MM.1S (cell line): ENCODE results near the gene RPL10A.

Experiments used
- DNase-seq: peaks from one replicate; pipeline ENCODE4 v3.0.0-alpha.2; 2015
- H2AFZ ChIP-seq: fragments of 300-600 bp; sonication (generic); 2 replicates; pipeline ENCODE4 v1.6.0; 2016; ENCODE audit warnings: antibody characterized with exemption, low read length
- H3F3A ChIP-seq: fragments of 300-600 bp; sonication (generic); 2 replicates; pipeline ENCODE4 v1.6.1; 2016; ENCODE audit warnings: mild to moderate bottlenecking, antibody characterized with exemption, low read length, moderate library complexity, mixed read lengths; ENCODE audit not compliant: insufficient read depth
- H3K27ac ChIP-seq: fragments of 300-600 bp; sonication (generic); 2 replicates; pipeline ENCODE4 v1.5.1; 2016; ENCODE audit warnings: mild to moderate bottlenecking, low read length
- H3K27me3 ChIP-seq: fragments of 300-600 bp; sonication (generic); replicated peaks from 2 replicates; pipeline ENCODE4 v1.6.0; 2016; ENCODE audit warnings: low read length; ENCODE audit not compliant: insufficient read depth
- H3K36me3 ChIP-seq: fragments of 300-600 bp; sonication (generic); replicated peaks from 2 replicates; pipeline ENCODE4 v1.6.1; 2016; ENCODE audit warnings: mild to moderate bottlenecking, low read length, mixed read lengths; ENCODE audit not compliant: insufficient read depth
- H3K4me1 ChIP-seq: fragments of 300-600 bp; sonication (generic); 2 replicates; pipeline ENCODE4 v1.6.1; 2016; ENCODE audit warnings: low read length, mixed read lengths
- H3K4me2 ChIP-seq: fragments of 300-600 bp; sonication (generic); 2 replicates; pipeline ENCODE4 v1.6.0; 2016; ENCODE audit warnings: low read depth, low read length
- H3K4me3 ChIP-seq: fragments of 300-600 bp; sonication (generic); 2 replicates; pipeline ENCODE4 v1.5.1; 2016; ENCODE audit warnings: low read length, mixed read lengths
- H3K79me2 ChIP-seq: fragments of 300-600 bp; sonication (generic); 2 replicates; pipeline ENCODE4 v1.6.1; 2016; ENCODE audit warnings: mixed run types, low read length, mixed read lengths
- H3K9ac ChIP-seq: fragments of 300-600 bp; sonication (generic); 2 replicates; pipeline ENCODE4 v1.6.1; 2016; ENCODE audit warnings: low read length, mixed read lengths
- H3K9me2 ChIP-seq: fragments of 300-600 bp; sonication (generic); replicated peaks from 2 replicates; pipeline ENCODE4 v1.6.1; 2016; ENCODE audit warnings: mild to moderate bottlenecking, low read length, mixed read lengths; ENCODE audit not compliant: insufficient read depth
- H3K9me3 ChIP-seq: fragments of 300-600 bp; sonication (generic); replicated peaks from 2 replicates; pipeline ENCODE4 v1.6.1; 2016; ENCODE audit warnings: mild to moderate bottlenecking, low read length, mixed read lengths; ENCODE audit not compliant: insufficient read depth
- H4K20me1 ChIP-seq: fragments of 300-600 bp; sonication (generic); 2 replicates; pipeline ENCODE4 v1.6.1; 2016; ENCODE audit warnings: mild to moderate bottlenecking, low read length, moderate library complexity, mixed read lengths; ENCODE audit not compliant: insufficient read depth
- EZH2 ChIP-seq: fragments of 300-600 bp; sonication (generic); optimal IDR thresholded peaks from 2 replicates; pipeline ENCODE3; 2017; ENCODE audit warnings: low read depth, mild to moderate bottlenecking, antibody characterized with exemption, low read length, mixed read lengths
- EZH2phosphoT487 ChIP-seq: fragments of 300-600 bp; sonication (generic); IDR thresholded peaks from 2 replicates; pipeline ENCODE4 v1.6.1; 2018; ENCODE audit warnings: antibody characterized with exemption, low read length
- TF ChIP-seq, protein P1 (sequence below): fragments of 300-600 bp; sonication (generic); IDR thresholded peaks from 2 replicates; pipeline ENCODE4 v1.5.1; 2016; ENCODE audit warnings: antibody characterized with exemption, low read length, mixed read lengths

The RPL10A gene

DNA sequence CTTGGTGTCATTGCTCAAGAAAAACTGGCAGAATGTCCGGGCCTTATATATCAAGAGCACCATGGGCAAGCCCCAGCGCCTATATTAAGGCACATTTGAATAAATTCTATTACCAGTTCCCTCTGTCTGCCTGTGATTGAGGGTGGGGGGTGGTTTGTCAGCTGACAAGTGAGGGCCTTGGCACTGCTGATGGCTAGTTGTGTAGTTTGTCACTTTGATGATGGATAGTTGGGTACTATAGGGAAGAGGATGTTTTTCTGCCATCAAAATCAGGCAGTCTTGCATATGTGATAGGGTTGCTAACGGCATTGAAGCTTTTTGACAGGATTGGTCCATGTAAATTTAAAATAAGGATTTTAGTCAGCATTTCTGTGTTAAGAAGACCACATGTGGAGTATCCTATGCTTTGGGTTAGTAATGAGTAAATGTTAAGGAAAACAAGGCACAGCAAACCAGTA is 2.5 kb downstream of the RPL10A start:
- TF ChIP-seq EZH2 (no peak), EZH2phosphoT487 (no peak)
- TF ChIP-seq, protein P1, sequence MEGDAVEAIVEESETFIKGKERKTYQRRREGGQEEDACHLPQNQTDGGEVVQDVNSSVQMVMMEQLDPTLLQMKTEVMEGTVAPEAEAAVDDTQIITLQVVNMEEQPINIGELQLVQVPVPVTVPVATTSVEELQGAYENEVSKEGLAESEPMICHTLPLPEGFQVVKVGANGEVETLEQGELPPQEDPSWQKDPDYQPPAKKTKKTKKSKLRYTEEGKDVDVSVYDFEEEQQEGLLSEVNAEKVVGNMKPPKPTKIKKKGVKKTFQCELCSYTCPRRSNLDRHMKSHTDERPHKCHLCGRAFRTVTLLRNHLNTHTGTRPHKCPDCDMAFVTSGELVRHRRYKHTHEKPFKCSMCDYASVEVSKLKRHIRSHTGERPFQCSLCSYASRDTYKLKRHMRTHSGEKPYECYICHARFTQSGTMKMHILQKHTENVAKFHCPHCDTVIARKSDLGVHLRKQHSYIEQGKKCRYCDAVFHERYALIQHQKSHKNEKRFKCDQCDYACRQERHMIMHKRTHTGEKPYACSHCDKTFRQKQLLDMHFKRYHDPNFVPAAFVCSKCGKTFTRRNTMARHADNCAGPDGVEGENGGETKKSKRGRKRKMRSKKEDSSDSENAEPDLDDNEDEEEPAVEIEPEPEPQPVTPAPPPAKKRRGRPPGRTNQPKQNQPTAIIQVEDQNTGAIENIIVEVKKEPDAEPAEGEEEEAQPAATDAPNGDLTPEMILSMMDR: no peak
- Histone ChIP-seq H3K79me2 (peaks cover 37% of the 10 kb centered on the region), H3K9ac (no peak overlapping the region), H2AFZ (no peak overlapping the region), H3K4me3 (no peak overlapping the region), H3K36me3 (peaks cover 16% of the 10 kb centered on the region), H3K4me2 (peak overlapping the region; percentile 92; the same call in 1 of the 2 replicates), H4K20me1 (peaks cover 36% of the 10 kb centered on the region), H3K9me2 (no peaks in the 10 kb centered on the region), H3K27me3 (no peaks in the 10 kb centered on the region), H3K27ac (no peak overlapping the region), H3K4me1 (peaks cover 11% of the 10 kb centered on the region), H3F3A (peaks cover 58% of the 10 kb centered on the region), H3K9me3 (no peaks in the 10 kb centered on the region)
- DNase-seq: no peak

DNA sequence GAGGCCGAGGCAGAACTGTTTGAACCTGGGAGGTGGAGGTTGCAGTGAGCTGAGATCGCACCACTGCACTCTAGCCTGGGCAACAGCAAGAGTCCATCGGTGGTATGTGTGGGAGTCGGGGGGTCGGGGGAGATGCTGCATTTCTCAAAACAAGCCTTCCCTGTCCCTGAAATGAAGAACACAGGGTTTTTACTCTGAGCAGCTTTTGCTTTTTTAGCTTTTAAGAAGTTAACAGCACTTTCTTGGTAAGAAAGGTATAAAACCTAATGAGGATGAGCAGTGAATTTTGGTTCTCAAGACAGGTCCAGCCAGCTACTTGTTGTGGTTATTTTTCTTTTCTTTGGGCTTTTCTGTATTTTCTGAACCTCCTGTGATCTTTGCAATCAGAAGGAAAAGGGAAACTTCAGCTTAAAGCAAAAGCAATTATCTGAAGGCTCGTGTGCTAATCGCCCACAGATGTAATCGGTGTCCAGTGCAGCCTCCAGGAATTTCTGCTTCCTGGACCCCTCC is 3.7 kb downstream of the RPL10A start:
- Histone ChIP-seq H4K20me1 (peaks cover 36% of the 10 kb centered on the region), H3K4me1 (peaks cover 11% of the 10 kb centered on the region), H3K4me2 (no peak overlapping the region), H3K9me2 (no peaks in the 10 kb centered on the region), H3K9ac (no peak overlapping the region), H3K27ac (no peak overlapping the region), H3K4me3 (no peak overlapping the region), H3K27me3 (no peaks in the 10 kb centered on the region), H3K79me2 (peaks cover 37% of the 10 kb centered on the region), H3K9me3 (no peaks in the 10 kb centered on the region), H3F3A (peaks cover 58% of the 10 kb centered on the region), H2AFZ (no peak overlapping the region), H3K36me3 (peaks cover 16% of the 10 kb centered on the region)
- TF ChIP-seq EZH2: no peak
- TF ChIP-seq EZH2phosphoT487: no peak
- TF ChIP-seq, protein P1: no peak
- no peak for DNase-seq

DNA sequence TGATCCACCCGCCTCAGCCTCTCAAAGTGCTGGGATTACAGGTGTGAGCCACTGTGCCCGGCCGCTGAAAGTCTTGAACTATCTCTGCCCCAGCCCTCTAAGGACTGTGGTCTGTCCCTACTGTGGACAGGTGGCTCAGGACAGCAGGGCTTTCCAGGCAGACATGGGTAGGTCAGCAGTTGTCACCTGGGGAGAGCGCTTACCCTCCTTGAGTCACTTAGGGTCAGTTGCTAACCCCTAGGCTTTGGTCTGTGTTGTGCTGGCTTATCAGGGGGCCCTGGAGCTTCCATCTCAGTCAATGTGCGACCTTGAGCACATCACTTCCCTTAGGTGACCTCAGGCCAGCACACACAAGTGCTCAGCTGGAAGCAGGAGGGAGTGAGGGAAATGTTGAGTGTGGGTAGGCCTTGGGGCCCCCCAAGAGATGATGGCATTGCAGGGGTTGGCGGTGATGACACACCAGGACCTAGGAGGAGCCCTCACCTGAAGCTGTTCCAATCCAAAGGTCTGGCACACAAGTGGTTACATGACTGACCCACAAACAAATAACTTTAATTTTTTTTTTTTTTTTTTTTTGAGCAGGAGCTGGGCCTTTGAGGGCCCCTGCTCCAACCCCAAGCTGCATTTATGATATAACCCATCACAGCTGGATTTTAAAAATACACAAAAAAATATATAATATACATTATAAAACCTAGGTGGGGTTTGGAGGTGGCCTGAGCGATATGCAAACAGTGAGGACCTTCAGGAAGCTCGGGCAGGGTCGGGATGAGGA is 5.1 kb downstream of the RPL10A start:
- peaks cover 16% of the 10 kb centered on the region for H3K36me3 ChIP-seq
- no peaks in the 10 kb centered on the region for H3K9me2 ChIP-seq
- no peak for DNase-seq
- H3K79me2 ChIP-seq: peaks cover 35% of the 10 kb centered on the region
- H3K9ac ChIP-seq: no peak overlapping the region
- H3K4me3 ChIP-seq: no peak overlapping the region
- no peak overlapping the region for H3K27ac ChIP-seq
- H3F3A ChIP-seq: peaks cover 58% of the 10 kb centered on the region
- H3K9me3 ChIP-seq: no peaks in the 10 kb centered on the region
- H3K4me2 ChIP-seq: no peak overlapping the region
- peaks cover 5% of the 10 kb centered on the region; the same call in 1 of the 2 replicates for H3K4me1 ChIP-seq
- H4K20me1 ChIP-seq: peaks cover 36% of the 10 kb centered on the region
- TF ChIP-seq, protein P1: no peak
- no peak for TF ChIP-seq EZH2
- H3K27me3 ChIP-seq: no peaks in the 10 kb centered on the region
- no peak overlapping the region for H2AFZ ChIP-seq
